Lung (tissue), 12 donors: ENCODE measurements around the gene NACC2. TPM values are rescaled to one million over a fixed set of nuclear protein-coding genes. Genes with fewer than 3 reads are reported as not detected.

Source experiments
- ATAC-seq: fragments of 200-7000 bp; cut with Tn5 transposase; one replicate; pipeline ENCODE4 v1.9.1; 2020; ENCODE audit warnings: moderate number of reproducible peaks; ENCODE audit not compliant: insufficient read depth, low FRiP score
- DNase-seq, 3 donors: peaks; one replicate each; pipeline ENCODE4 v3.0.0-alpha.2; 2013 to 2017
- H3K27ac ChIP-seq, 2 donors: one replicate each; pipeline ENCODE4 v1.5.1; 2013; ENCODE audit warnings: mild to moderate bottlenecking in 2 of 2, moderate library complexity in 2 of 2, control low read depth in 1 of 2, inconsistent platforms in 1 of 2, low read depth in 1 of 2, low read length in 1 of 2
- H3K27me3 ChIP-seq, 3 donors: one replicate each; pipeline ENCODE4 v1.5.1; 2013; ENCODE audit warnings: low read length in 2 of 3; ENCODE audit not compliant: control insufficient read depth in 3 of 3, insufficient read depth in 3 of 3
- H3K36me3 ChIP-seq, 4 donors: one replicate each; pipeline ENCODE4 v1.5.1; 2013; ENCODE audit warnings: low read length in 4 of 4, mild to moderate bottlenecking in 1 of 4, moderate library complexity in 1 of 4; ENCODE audit not compliant: control insufficient read depth in 4 of 4, insufficient read depth in 4 of 4
- H3K4me1 ChIP-seq, 5 donors: one replicate each; pipeline ENCODE4 v1.5.1; 2013; ENCODE audit warnings: low read length in 5 of 5, mild to moderate bottlenecking in 2 of 5, moderate library complexity in 1 of 5; ENCODE audit not compliant: control insufficient read depth in 5 of 5, insufficient read depth in 5 of 5
- H3K4me3 ChIP-seq: one replicate; pipeline ENCODE4 v1.5.1; 2013; ENCODE audit warnings: mild to moderate bottlenecking, control low read depth, moderate library complexity
- H3K9ac ChIP-seq, 2 donors: one replicate each; pipeline ENCODE4 v1.5.1; 2013; ENCODE audit warnings: low read length in 2 of 2, control low read depth in 1 of 2; ENCODE audit not compliant: insufficient read depth in 1 of 2
- H3K9me3 ChIP-seq, 4 donors: one replicate each; pipeline ENCODE4 v1.5.1; 2013; ENCODE audit warnings: low read length in 3 of 4, mild to moderate bottlenecking in 1 of 4, moderate library complexity in 1 of 4; ENCODE audit not compliant: control insufficient read depth in 4 of 4, insufficient read depth in 3 of 4
- CTCF ChIP-seq: IDR thresholded peaks from 2 replicates; pipeline ENCODE4 v1.5.1; 2012; ENCODE audit warnings: mild to moderate bottlenecking; ENCODE audit errors: control extremely low read depth, extremely low read depth
- WGBS, 2 donors: extraction: QIAGEN DNeasy Blood & Tissue Kit; methylation state at CpG; one replicate each; pipeline ENCODE4 v1.1.7; 2013; 5-methylcytosine and 5-hydroxymethylcytosine counted together
- polyA plus RNA-seq, 2 donors: library from polyadenylated mRNA; stranded (reverse); fragments of 200-250 nt; gene quantifications; one replicate each; pipeline ENCODE4 v1.2.1, GENCODE V29; 2013
- total RNA-seq, 2 donors: library from RNA; depleted of rRNA in 1 of 2; stranded (reverse); fragments of >200 nt in 1 of 2; gene quantifications; one replicate each; pipeline ENCODE4 v1.2.1, GENCODE V29; 2014 to 2021
- donor health status: control.
- donor health status: control.
- donor health status: Bipolar disorder and iron deficiency.
- donor health status: healthy.
- donor health status: DM: yes; HTN: yes; CAD: no.

NACC2 gene
- total and polyA plus RNA-seq, 4 donors = 5.9 to 32.7 (median 10.5) TPM

DNA sequence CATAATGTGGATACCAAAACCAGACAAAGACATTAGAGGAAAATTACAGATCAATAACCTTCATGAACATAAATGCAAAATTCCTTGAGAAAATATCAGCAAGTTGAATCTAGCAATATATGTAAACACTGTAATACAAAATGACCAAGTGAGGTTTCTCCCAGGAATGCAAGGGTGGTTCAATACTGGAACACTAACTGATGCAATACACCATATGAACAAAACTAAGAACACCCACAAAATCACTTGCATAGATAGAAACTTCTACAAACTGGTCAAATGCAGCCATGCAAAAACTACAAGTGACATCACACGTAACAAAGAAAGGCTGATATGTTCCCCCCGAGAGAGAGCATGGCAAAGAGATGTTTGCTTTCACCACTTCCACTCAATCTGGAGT is 55.6 kb downstream of the NACC2 start:
- ATAC-seq (no peak), DNase-seq (no peak)
- H3K36me3 ChIP-seq = peaks cover 0 to 5% (median 2%) of the 10 kb centered on the region in 4 donors
- H3K9ac ChIP-seq = no peak overlapping the region
- H3K27me3 ChIP-seq = no peaks in the 10 kb centered on the region
- H3K9me3 ChIP-seq = peaks cover 0 to 11% (median 4%) of the 10 kb centered on the region in 4 donors
- H3K4me1 ChIP-seq = peaks cover 0 to 3% (median 0%) of the 10 kb centered on the region in 5 donors
- 98 to 100% methylated on average over 2 of the region's 2 CpGs for WGBS, 2 donors
- TF ChIP-seq CTCF = no peak
- H3K4me3 ChIP-seq = no peak overlapping the region
- H3K27ac ChIP-seq = no peak overlapping the region

GRCh38 chr9:136036848-136037247 is 58.2 kb downstream of the NACC2 start:
- Histone ChIP-seq H3K27me3 (no peaks in the 10 kb centered on the region), H3K27ac (no peak overlapping the region), H3K9me3 (peaks cover 0 to 11% (median 4%) of the 10 kb centered on the region in 4 donors), H3K36me3 (peaks cover 0 to 5% (median 0%) of the 10 kb centered on the region in 4 donors), H3K9ac (no peak overlapping the region), H3K4me3 (no peak overlapping the region), H3K4me1 (peaks cover 0 to 3% (median 2%) of the 10 kb centered on the region in 5 donors)
- ATAC-seq (no peak), DNase-seq (no peak)
- 90% methylated on average over 2 of the region's 2 CpGs for WGBS, 2 donors
- no peak for TF ChIP-seq CTCF

GRCh38 chr9:136036050-136036449 is 59.0 kb downstream of the NACC2 start:
- WGBS, 2 donors = 79 to 90% methylated on average over 6 of the region's 6 CpGs
- no peak for DNase-seq
- H3K9me3 ChIP-seq = peaks cover 0 to 11% (median 4%) of the 10 kb centered on the region in 4 donors
- H3K27ac ChIP-seq = no peak overlapping the region
- no peak overlapping the region for H3K4me3 ChIP-seq
- peaks cover 0 to 5% (median 0%) of the 10 kb centered on the region in 4 donors for H3K36me3 ChIP-seq
- no peak for ATAC-seq
- no peaks in the 10 kb centered on the region for H3K27me3 ChIP-seq
- no peak overlapping the region for H3K9ac ChIP-seq
- peaks cover 0 to 3% (median 2%) of the 10 kb centered on the region in 5 donors for H3K4me1 ChIP-seq
- TF ChIP-seq CTCF = no peak
